Measurements from ENCODE around the gene MUC13. TPM values are rescaled to one million over a fixed set of nuclear protein-coding genes. Genes with fewer than 3 reads are reported as not detected.

MUC13 gene
- total RNA-seq, 1 experiment from 2014 or later, result 0.04 TPM

- no TSS peak for BruUV-seq (replicated peaks)
Observed at GRCh38 chr3:124886168-124887056, 48.1 kb downstream of the MUC13 start.

GRCh38 chr3:124885466-124886167 lies 48.9 kb downstream of the MUC13 start:
- Histone ChIP-seq H3K27ac (ENCODE audit: low read length) (no peak overlapping the region), H3K9ac (ENCODE audit: low read length) (peak overlapping the region; percentile 74), H4K20me1 (ENCODE audit: low read length) (no peaks in the 10 kb centered on the region), H3K9me2 (replicated peaks; ENCODE audit: low read length) (no peaks in the 10 kb centered on the region), H3F3A (ENCODE audit: low read length, unreplicated experiment) (no peaks in the 10 kb centered on the region), H2AFZ (ENCODE audit: low read length) (no peak overlapping the region), H3K4me3 (ENCODE audit: low read length) (peak overlapping the region; percentile 82), H3K9me3 (ENCODE audit: low read length) (no peaks in the 10 kb centered on the region), H3K4me2 (ENCODE audit: low read length) (peak overlapping the region; percentile 81), H3K4me1 (ENCODE audit: insufficient read depth, low read length) (peaks cover 40% of the 10 kb centered on the region), H3K27me3 (ENCODE audit: low read length) (no peaks in the 10 kb centered on the region), H3K79me2 (ENCODE audit: low read length) (peaks cover 27% of the 10 kb centered on the region), H3K36me3 (ENCODE audit: low read depth, low read length) (no peaks in the 10 kb centered on the region)
- intact Hi-C loops (cut with micrococcal nuclease), result no loop called here
- ATAC-seq (no peak; the same call in 1 of the 2 replicates), DNase-seq (no peak)
- no peak for TF ChIP-seq EZH2phosphoT487 (IDR thresholded peaks at IDR 0.05; ENCODE audit: borderline replicate concordance, low read length)
- TF ChIP-seq EZH2 (IDR thresholded peaks at IDR 0.05; ENCODE audit: low read length, unreplicated experiment), result no peak
- TF ChIP-seq CTCF (conservative IDR thresholded peaks at IDR 0.05; ENCODE audit: low read depth, low read length), result no peak
- TSS peak; percentile 60 for BruUV-seq (replicated peaks)
- CTCF ChIA-PET, result no interaction called here
- POLR2A ChIA-PET (ENCODE audit: unreplicated experiment), result interaction anchor here (0.6 kb wide), 1 partner anchor 40 kb away, joined by 3 read pairs; no protein-coding TSS in a partner anchor

More at GRCh38 chr3:124886168-124887056, 48.1 kb downstream of the MUC13 start:
- no peaks in the 10 kb centered on the region for H3K9me2 ChIP-seq (replicated peaks; ENCODE audit: low read length)
- intact Hi-C loops (cut with micrococcal nuclease), result loop anchor here (1.0 kb wide), 1 partner anchor 7 kb away; no protein-coding TSS in a partner anchor
- ChIA-PET CTCF (no interaction called here), POLR2A (ENCODE audit: unreplicated experiment) (no interaction called here)
- ATAC-seq (peak; percentile 56), DNase-seq (peak; percentile 49)
- peak overlapping the region; percentile 82 for H3K4me3 ChIP-seq (ENCODE audit: low read length)
- peak overlapping the region; percentile 32; the same call in 1 of the 2 replicates for H3K27ac ChIP-seq (ENCODE audit: low read length)
- H3K36me3 ChIP-seq (ENCODE audit: low read depth, low read length), result no peaks in the 10 kb centered on the region
- peak overlapping the region; percentile 74 for H3K9ac ChIP-seq (ENCODE audit: low read length)
- H3K4me1 ChIP-seq (ENCODE audit: insufficient read depth, low read length), result peaks cover 40% of the 10 kb centered on the region
- peak overlapping the region; percentile 61; the same call in 1 of the 2 replicates for H2AFZ ChIP-seq (ENCODE audit: low read length)
- no peaks in the 10 kb centered on the region for H3F3A ChIP-seq (ENCODE audit: low read length, unreplicated experiment)
- no peak for TF ChIP-seq EZH2 (IDR thresholded peaks at IDR 0.05; ENCODE audit: low read length, unreplicated experiment)
- TF ChIP-seq EZH2phosphoT487 (IDR thresholded peaks at IDR 0.05; ENCODE audit: borderline replicate concordance, low read length), result no peak
- H3K4me2 ChIP-seq (ENCODE audit: low read length), result peak overlapping the region; percentile 81
- H3K27me3 ChIP-seq (ENCODE audit: low read length), result no peaks in the 10 kb centered on the region
- H3K9me3 ChIP-seq (ENCODE audit: low read length), result no peaks in the 10 kb centered on the region
- peaks cover 24% of the 10 kb centered on the region for H3K79me2 ChIP-seq (ENCODE audit: low read length)
- H4K20me1 ChIP-seq (ENCODE audit: low read length), result no peaks in the 10 kb centered on the region

- Histone ChIP-seq H3K36me3 (ENCODE audit: low read depth, low read length) (no peaks in the 10 kb centered on the region), H3K4me1 (ENCODE audit: insufficient read depth, low read length) (peaks cover 47% of the 10 kb centered on the region), H2AFZ (ENCODE audit: low read length) (no peak overlapping the region), H3K4me3 (ENCODE audit: low read length) (no peak overlapping the region), H3F3A (ENCODE audit: low read length, unreplicated experiment) (no peaks in the 10 kb centered on the region), H3K27me3 (ENCODE audit: low read length) (no peaks in the 10 kb centered on the region), H3K9me2 (replicated peaks; ENCODE audit: low read length) (no peaks in the 10 kb centered on the region), H3K9ac (ENCODE audit: low read length) (no peak overlapping the region), H3K27ac (ENCODE audit: low read length) (no peak overlapping the region), H3K79me2 (ENCODE audit: low read length) (peaks cover 27% of the 10 kb centered on the region), H3K4me2 (ENCODE audit: low read length) (no peak overlapping the region; the same call in 1 of the 2 replicates), H3K9me3 (ENCODE audit: low read length) (no peaks in the 10 kb centered on the region), H4K20me1 (ENCODE audit: low read length) (no peaks in the 10 kb centered on the region)
- no peak for TF ChIP-seq CTCF (conservative IDR thresholded peaks at IDR 0.05; ENCODE audit: low read depth, low read length)
- no peak for TF ChIP-seq EZH2phosphoT487 (IDR thresholded peaks at IDR 0.05; ENCODE audit: borderline replicate concordance, low read length)
- ChIA-PET POLR2A (ENCODE audit: unreplicated experiment) (no interaction called here), CTCF (no interaction called here)
- intact Hi-C loops (cut with micrococcal nuclease), result no loop called here
- DNase-seq (no peak), ATAC-seq (no peak)
- BruUV-seq (replicated peaks), result no TSS peak
Observed at GRCh38 chr3:124884474-124885101, 50.0 kb downstream of the MUC13 start.

Measured in PC-3 (cell line).